ENCODE measurements around the gene LRRFIP1.

The LRRFIP1 gene

GRCh38 chr2:237661270-237661669, 33.9 kb downstream of the LRRFIP1 start:
- peak overlapping the region; percentile 64; the same call in 1 of the 2 replicates for H3K4me2 ChIP-seq (ENCODE audit: low read length)
- H3K4me1 ChIP-seq (ENCODE audit: control insufficient read depth, low read length): peaks cover 44% of the 10 kb centered on the region

GRCh38 chr2:237661799-237662328, 34.5 kb downstream of the LRRFIP1 start:
- H3K36me3 ChIP-seq (ENCODE audit: control insufficient read depth, low read length): no peaks in the 10 kb centered on the region
- H3K79me2 ChIP-seq (ENCODE audit: control insufficient read depth, low read length): no peaks in the 10 kb centered on the region
- H3K27me3 ChIP-seq (ENCODE audit: control insufficient read depth, low read length): peaks cover 3% of the 10 kb centered on the region; the same call in 1 of the 2 replicates
- no peak for TF ChIP-seq EZH2phosphoT487 (IDR thresholded peaks at IDR 0.05; ENCODE audit: borderline replicate concordance, low read length)
- TF ChIP-seq CTCF (IDR thresholded peaks at IDR 0.05; ENCODE audit: low read depth, low read length, poor library complexity, severe bottlenecking): no peak
- H3K9me3 ChIP-seq (ENCODE audit: control insufficient read depth, insufficient read depth, low read length): no peaks in the 10 kb centered on the region
- H3F3A ChIP-seq (ENCODE audit: control insufficient read depth, insufficient read depth): peaks cover 9% of the 10 kb centered on the region
- H3K4me1 ChIP-seq (ENCODE audit: control insufficient read depth, low read length): peaks cover 49% of the 10 kb centered on the region
- 0 out of 2 replicates have a peak overlapping the region, but pooled peaks have one; percentile 8 for H3K27ac ChIP-seq (ENCODE audit: low read depth, low read length)
- H3K4me2 ChIP-seq (ENCODE audit: low read length): peak overlapping the region; percentile 64
- peak overlapping the region; percentile 44 for H3K4me3 ChIP-seq (ENCODE audit: low read length)
- no peaks in the 10 kb centered on the region for H4K20me1 ChIP-seq (ENCODE audit: control insufficient read depth, insufficient read depth, low read depth, low read length)
- no peaks in the 10 kb centered on the region for H3K9me2 ChIP-seq (replicated peaks; ENCODE audit: control insufficient read depth, low read length)

More at GRCh38 chr2:237661270-237661669, 33.9 kb downstream of the LRRFIP1 start:
- Histone ChIP-seq H3K27me3 (ENCODE audit: control insufficient read depth, low read length) (peaks cover 3% of the 10 kb centered on the region; the same call in 1 of the 2 replicates), H3K9me2 (replicated peaks; ENCODE audit: control insufficient read depth, low read length) (no peaks in the 10 kb centered on the region), H3K79me2 (ENCODE audit: control insufficient read depth, low read length) (no peaks in the 10 kb centered on the region), H4K20me1 (ENCODE audit: control insufficient read depth, insufficient read depth, low read depth, low read length) (no peaks in the 10 kb centered on the region), H3K9me3 (ENCODE audit: control insufficient read depth, insufficient read depth, low read length) (no peaks in the 10 kb centered on the region), H3K36me3 (ENCODE audit: control insufficient read depth, low read length) (no peaks in the 10 kb centered on the region), H3K27ac (ENCODE audit: low read depth, low read length) (no peak overlapping the region), H3K4me3 (ENCODE audit: low read length) (no peak overlapping the region; the same call in 1 of the 2 replicates), H3F3A (ENCODE audit: control insufficient read depth, insufficient read depth) (peaks cover 9% of the 10 kb centered on the region)
- TF ChIP-seq EZH2phosphoT487 (IDR thresholded peaks at IDR 0.05; ENCODE audit: borderline replicate concordance, low read length) (no peak), CTCF (IDR thresholded peaks at IDR 0.05; ENCODE audit: low read depth, low read length, poor library complexity, severe bottlenecking) (no peak)

- peak overlapping the region; percentile 44 for H3K4me3 ChIP-seq (ENCODE audit: low read length)
- H3K4me2 ChIP-seq (ENCODE audit: low read length): peak overlapping the region; percentile 64
- H3F3A ChIP-seq (ENCODE audit: control insufficient read depth, insufficient read depth): peaks cover 9% of the 10 kb centered on the region
- no peaks in the 10 kb centered on the region for H3K36me3 ChIP-seq (ENCODE audit: control insufficient read depth, low read length)
- no peaks in the 10 kb centered on the region for H3K9me2 ChIP-seq (replicated peaks; ENCODE audit: control insufficient read depth, low read length)
- H3K9me3 ChIP-seq (ENCODE audit: control insufficient read depth, insufficient read depth, low read length): no peaks in the 10 kb centered on the region
- H4K20me1 ChIP-seq (ENCODE audit: control insufficient read depth, insufficient read depth, low read depth, low read length): no peaks in the 10 kb centered on the region
- H3K79me2 ChIP-seq (ENCODE audit: control insufficient read depth, low read length): no peaks in the 10 kb centered on the region
- no peak overlapping the region for H3K27ac ChIP-seq (ENCODE audit: low read depth, low read length)
- peaks cover 52% of the 10 kb centered on the region for H3K4me1 ChIP-seq (ENCODE audit: control insufficient read depth, low read length)
- H3K27me3 ChIP-seq (ENCODE audit: control insufficient read depth, low read length): peaks cover 3% of the 10 kb centered on the region; the same call in 1 of the 2 replicates
- TF ChIP-seq CTCF (IDR thresholded peaks at IDR 0.05; ENCODE audit: low read depth, low read length, poor library complexity, severe bottlenecking) (no peak), EZH2phosphoT487 (IDR thresholded peaks at IDR 0.05; ENCODE audit: borderline replicate concordance, low read length) (no peak)
Observed at GRCh38 chr2:237662671-237663093, 35.3 kb downstream of the LRRFIP1 start.
